Measurements from ENCODE around the gene FNDC10. TPM values are rescaled to one million over a fixed set of nuclear protein-coding genes. Genes with fewer than 3 reads are reported as not detected.

FNDC10 gene
- polyA plus RNA-seq, 4 donors: 1.6 to 5.1 (median 4.0) TPM

GRCh38 chr1:1628754-1629429, 29.0 kb upstream of the FNDC10 start:
- DNase-seq (ENCODE audit: low read depth in 4 of 4, low spot score in 2 of 4): no peak

GRCh38 chr1:1627829-1628753, 28.2 kb upstream of the FNDC10 start:
- DNase-seq (ENCODE audit: low read depth in 4 of 4, low spot score in 2 of 4): no peak

- DNase-seq (ENCODE audit: low read depth in 4 of 4, low spot score in 2 of 4): no peak
Observed at GRCh38 chr1:1627261-1627828, 27.4 kb upstream of the FNDC10 start.

GRCh38 chr1:1626207-1627141, 26.5 kb upstream of the FNDC10 start:
- DNase-seq (ENCODE audit: low read depth in 4 of 4, low spot score in 2 of 4): no peak

GRCh38 chr1:1625824-1626206, 25.9 kb upstream of the FNDC10 start:
- no peak for DNase-seq (ENCODE audit: low read depth in 4 of 4, low spot score in 2 of 4)

GRCh38 chr1:1625404-1625775, 25.5 kb upstream of the FNDC10 start:
- no peak for DNase-seq (ENCODE audit: low read depth in 4 of 4, low spot score in 2 of 4)

GRCh38 chr1:1624443-1625403, 24.8 kb upstream of the FNDC10 start:
- DNase-seq (ENCODE audit: low read depth in 4 of 4, low spot score in 2 of 4): no peak

GRCh38 chr1:1623631-1624442, 23.9 kb upstream of the FNDC10 start:
- DNase-seq (ENCODE audit: low read depth in 4 of 4, low spot score in 2 of 4): no peak

- no peak for DNase-seq (ENCODE audit: low read depth in 4 of 4, low spot score in 2 of 4)
Observed at GRCh38 chr1:1623181-1623630, 23.3 kb upstream of the FNDC10 start.

- DNase-seq (ENCODE audit: low read depth in 4 of 4, low spot score in 2 of 4): no peak
Observed at GRCh38 chr1:1622788-1623094, 22.8 kb upstream of the FNDC10 start.

GRCh38 chr1:1622010-1622787, 22.3 kb upstream of the FNDC10 start:
- no peak for DNase-seq (ENCODE audit: low read depth in 4 of 4, low spot score in 2 of 4)

GRCh38 chr1:1621173-1622009, 21.5 kb upstream of the FNDC10 start:
- DNase-seq (ENCODE audit: low read depth in 4 of 4, low spot score in 2 of 4): no peak

GRCh38 chr1:1620433-1621139, 20.7 kb upstream of the FNDC10 start:
- no peak for DNase-seq (ENCODE audit: low read depth in 4 of 4, low spot score in 2 of 4)

GRCh38 chr1:1619917-1620361, 20.0 kb upstream of the FNDC10 start:
- no peak for DNase-seq (ENCODE audit: low read depth in 4 of 4, low spot score in 2 of 4)

GRCh38 chr1:1618396-1619068, 18.6 kb upstream of the FNDC10 start:
- no peak for DNase-seq (ENCODE audit: low read depth in 4 of 4, low spot score in 2 of 4)

GRCh38 chr1:1617925-1618324, 18.0 kb upstream of the FNDC10 start:
- DNase-seq (ENCODE audit: low read depth in 4 of 4, low spot score in 2 of 4): no peak

All from left renal cortex interstitium (tissue), 4 donors.